H1 (cell line): ENCODE measurements around the gene TLR5. TPM values are rescaled to one million over a fixed set of nuclear protein-coding genes. Genes with fewer than 3 reads are reported as not detected.

Source experiments
- CTCF ChIA-PET: fragments of 300-600 bp; sonication (Branson Sonifier 250); formaldehyde crosslinking; loops from one replicate; lab custom pipeline; 2021; ENCODE audit not compliant: partially characterized antibody; lab: Charles Lee
- POLR2A ChIA-PET: fragments of 300-600 bp; sonication (Branson Sonifier 250); formaldehyde crosslinking; loops from one replicate; lab custom pipeline; 2021; ENCODE audit warnings: inconsistent platforms; ENCODE audit not compliant: partially characterized antibody; lab: Charles Lee
- DNase-seq, 2 experiments: peaks; one replicate each; pipeline versions ENCODE4 v3.0.0 to v3.0.0-alpha.2; 2010 to 2022; ENCODE audit warnings: low spot score in 2 of 2, low read depth in 1 of 2, mixed read lengths in 1 of 2
- FAIRE-seq: peaks from 2 replicates; lab custom pipeline; 2011; peaks lifted over from hg19 to GRCh38; lab: Jason Lieb, UNC
- H2AFZ ChIP-seq: 2 replicates; pipeline ENCODE4 v1.8.1; 2012; ENCODE audit warnings: low read length, inconsistent platforms
- H2AK5ac ChIP-seq: 2 replicates; pipeline ENCODE4 v1.6.1; 2013; ENCODE audit warnings: low read depth, low read length
- H2BK120ac ChIP-seq: replicated peaks from 2 replicates; pipeline ENCODE3; 2013; ENCODE audit warnings: low read depth, low read length, inconsistent platforms
- H2BK12ac ChIP-seq: 2 replicates; pipeline ENCODE4 v1.6.1; 2013; ENCODE audit warnings: low read depth, low read length
- H2BK15ac ChIP-seq: 2 replicates; pipeline ENCODE4 v1.6.1; 2013; ENCODE audit warnings: low read length
- H2BK20ac ChIP-seq: 2 replicates; pipeline ENCODE4 v1.6.1; 2013; ENCODE audit warnings: low read length
- H2BK5ac ChIP-seq: 2 replicates; pipeline ENCODE4 v1.6.1; 2013; ENCODE audit warnings: low read depth, low read length
- H3K14ac ChIP-seq: 2 replicates; pipeline ENCODE4 v1.6.1; 2013; ENCODE audit warnings: inconsistent platforms; ENCODE audit not compliant: insufficient read length
- H3K18ac ChIP-seq: 2 replicates; pipeline ENCODE4 v1.6.1; 2013; ENCODE audit warnings: low read length; ENCODE audit errors: extremely low read depth
- H3K23ac ChIP-seq: 2 replicates; pipeline ENCODE4 v1.6.1; 2013; ENCODE audit warnings: inconsistent platforms; ENCODE audit not compliant: insufficient read length
- H3K23me2 ChIP-seq: 2 replicates; pipeline ENCODE4 v1.6.1; 2013; ENCODE audit warnings: low read depth, low read length
- H3K27ac ChIP-seq: 2 replicates; pipeline ENCODE4 v1.6.1; 2011; ENCODE audit warnings: low read depth, low read length, inconsistent platforms
- H3K27me3 ChIP-seq, 4 experiments: replicated peaks in 1 of 4; 1 replicate in 1 of 4; 2 replicates in 3 of 4; pipeline versions ENCODE4 v1.6.1 to v1.8.1; 2011 to 2013; ENCODE audit warnings: low read length in 3 of 4, mild to moderate bottlenecking in 3 of 4, inconsistent platforms in 2 of 4, mixed read lengths in 2 of 4, moderate library complexity in 1 of 4; ENCODE audit not compliant: control insufficient read depth in 3 of 4, insufficient read depth in 3 of 4; ENCODE audit errors: extremely low read depth in 1 of 4
- H3K36me3 ChIP-seq, 4 experiments: 2 replicates each; pipeline versions ENCODE4 v1.6.1 to v1.8.1; 2011 to 2013; ENCODE audit warnings: mild to moderate bottlenecking in 4 of 4, low read length in 3 of 4, moderate library complexity in 2 of 4, control low read depth in 1 of 4, inconsistent platforms in 1 of 4; ENCODE audit not compliant: insufficient read depth in 4 of 4, control insufficient read depth in 2 of 4
- H3K4ac ChIP-seq: replicated peaks from 2 replicates; pipeline ENCODE3; 2013; ENCODE audit warnings: low read length, low read depth, mixed read lengths, inconsistent platforms; ENCODE audit not compliant: insufficient read length
- H3K4me1 ChIP-seq, 4 experiments: replicated peaks in 1 of 4; 1 replicate in 1 of 4; 2 replicates in 3 of 4; pipeline versions ENCODE4 v1.6.1 to v1.8.1; 2011 to 2013; ENCODE audit warnings: low read length in 3 of 4, inconsistent platforms in 2 of 4, mixed read lengths in 1 of 4; ENCODE audit not compliant: insufficient read depth in 4 of 4, control insufficient read depth in 3 of 4
- H3K4me2 ChIP-seq, 2 experiments: 2 replicates each; pipeline versions ENCODE4 v1.6.1 to v1.8.1; 2011 to 2013; ENCODE audit warnings: low read depth in 2 of 2, low read length in 2 of 2, control low read depth in 1 of 2, inconsistent platforms in 1 of 2, mild to moderate bottlenecking in 1 of 2; ENCODE audit not compliant: insufficient read depth in 1 of 2
- H3K4me3 ChIP-seq, 4 experiments: fragments of 200-600, 300-600 bp in 1 of 4; sonication (generic), shearing (Covaris generic), sonication (Bioruptor Twin) in 1 of 4; 2 replicates each; pipeline versions ENCODE4 v1.5.1 to v1.8.1; 2011 to 2016; ENCODE audit warnings: low read length in 4 of 4, low read depth in 3 of 4, control low read depth in 2 of 4, inconsistent platforms in 2 of 4, mild to moderate bottlenecking in 2 of 4, mixed read lengths in 1 of 4, moderate library complexity in 1 of 4; ENCODE audit not compliant: insufficient read depth in 2 of 4; ENCODE audit errors: extremely low read depth in 1 of 4
- H3K56ac ChIP-seq: replicated peaks from 2 replicates; pipeline ENCODE3; 2013; ENCODE audit warnings: low read depth, mild to moderate bottlenecking, mixed read lengths, low read length, inconsistent platforms; ENCODE audit not compliant: insufficient read length
- H3K79me1 ChIP-seq: 2 replicates; pipeline ENCODE4 v1.6.1; 2013; ENCODE audit warnings: low read depth, low read length, control low read depth
- H3K79me2 ChIP-seq, 2 experiments: 2 replicates each; pipeline versions ENCODE4 v1.6.1 to v1.8.1; 2012 to 2013; ENCODE audit warnings: low read length in 2 of 2, mild to moderate bottlenecking in 2 of 2, inconsistent platforms in 1 of 2; ENCODE audit not compliant: insufficient read depth in 2 of 2, control insufficient read depth in 1 of 2
- H3K9ac ChIP-seq, 4 experiments: replicated peaks in 1 of 4; 1 replicate in 1 of 4; 2 replicates in 3 of 4; pipeline versions ENCODE4 v1.6.1 to v1.8.1; 2011 to 2013; ENCODE audit warnings: low read depth in 3 of 4, low read length in 3 of 4, control low read depth in 2 of 4, mild to moderate bottlenecking in 2 of 4, moderate library complexity in 2 of 4, inconsistent platforms in 1 of 4; ENCODE audit errors: extremely low read depth in 1 of 4
- H3K9me3 ChIP-seq, 2 experiments: 2 replicates each; pipeline versions ENCODE4 v1.6.1 to v1.8.1; 2012 to 2013; ENCODE audit warnings: mild to moderate bottlenecking in 2 of 2, moderate library complexity in 2 of 2, control low read depth in 1 of 2, inconsistent platforms in 1 of 2, low read depth in 1 of 2, low read length in 1 of 2, mixed read lengths in 1 of 2; ENCODE audit not compliant: insufficient read depth in 2 of 2
- H4K20me1 ChIP-seq, 2 experiments: replicated peaks in 1 of 2; 2 replicates each; pipeline versions ENCODE3 to v1.8.1; 2011 to 2013; ENCODE audit warnings: inconsistent platforms in 2 of 2, low read length in 2 of 2, mild to moderate bottlenecking in 1 of 2; ENCODE audit not compliant: insufficient read depth in 2 of 2, control insufficient read depth in 1 of 2
- H4K5ac ChIP-seq: 2 replicates; pipeline ENCODE4 v1.6.1; 2013; ENCODE audit warnings: low read length, low read depth, mixed read lengths, inconsistent platforms; ENCODE audit not compliant: insufficient read length
- H4K8ac ChIP-seq: 2 replicates; pipeline ENCODE4 v1.8.0; 2013; ENCODE audit warnings: mild to moderate bottlenecking, moderate library complexity, low read length, inconsistent platforms; ENCODE audit not compliant: insufficient read depth; ENCODE audit errors: extremely low read depth
- H4K91ac ChIP-seq: replicated peaks from 2 replicates; pipeline ENCODE3; 2013; ENCODE audit warnings: low read length, mixed read lengths, inconsistent platforms; ENCODE audit not compliant: insufficient read length
- WGBS, 2 experiments: shearing (Covaris generic) in 1 of 2; methylation state at CpG; one replicate each; pipeline versions ENCODE4 v1.1.6 to v1.1.7; 2013 to 2015; ENCODE audit warnings: low lambda C conversion rate in 2 of 2, mixed read lengths in 2 of 2, inconsistent platforms in 1 of 2, low coverage in 1 of 2, missing lambda C conversion rate in 1 of 2; ENCODE audit not compliant: insufficient replicate concordance in 2 of 2, insufficient coverage in 1 of 2, insufficient read length in 1 of 2; ENCODE audit errors: extremely low coverage in 1 of 2, missing lambda C conversion rate in 1 of 2; 5-methylcytosine and 5-hydroxymethylcytosine counted together
- polyA plus RNA-seq, 7 experiments: library from polyadenylated mRNA; depleted of rRNA in 3 of 7; stranded (reverse) in 5 of 7; unstranded in 2 of 7; fragments of >200 nt in 5 of 7; fragments of 200-250 nt in 2 of 7; gene quantifications; 1 replicate in 5 of 7; 2 replicates in 1 of 7; 4 replicates in 1 of 7; pipeline versions ENCODE4 v1.2.1 to v1.2.3, GENCODE V29; 2011 to 2013; ENCODE audit warnings: missing spikeins in 2 of 7, mixed read lengths in 2 of 7
- total RNA-seq: library from RNA; stranded (reverse); fragmentation: NEBNext Ultra II Directional; extraction: Animal tissue kit (Norgen Biotek cat#: 25700); gene quantifications from 2 replicates; pipeline ENCODE4 v1.2.1, GENCODE V29; 2021

The TLR5 gene
- total and polyA plus RNA-seq, 2 of the 8 experiments (the other 6 are each of a cell fraction or from before 2014, with no cell fraction given), result 0.35 to 0.74 TPM

- Histone ChIP-seq H4K91ac (no peak overlapping the region), H4K5ac (no peak overlapping the region), H2AK5ac (no peak overlapping the region), H3K14ac (no peak overlapping the region), H2BK12ac (no peak overlapping the region), H3K23ac (no peak overlapping the region), H3K27me3 (no peaks in the 10 kb centered on the region), H2BK120ac (no peak overlapping the region), H3K27ac (no peak overlapping the region), H3K4ac (no peak overlapping the region), H3K56ac (no peak overlapping the region), H3K23me2 (no peaks in the 10 kb centered on the region), H3K4me3 (no peak overlapping the region), H2AFZ (no peak overlapping the region), H3K36me3 (no peaks in the 10 kb centered on the region), H3K4me1 (peaks cover 0 to 3% (median under 1%) of the 10 kb centered on the region in 4 experiments; a peak in 2 of 7 replicates), H4K8ac (no peak overlapping the region), H3K9ac (no peak overlapping the region), H3K9me3 (no peaks in the 10 kb centered on the region), H3K79me2 (no peaks in the 10 kb centered on the region), H3K79me1 (no peaks in the 10 kb centered on the region), H3K4me2 (no peak overlapping the region), H4K20me1 (no peaks in the 10 kb centered on the region), H2BK20ac (no peak overlapping the region), H3K18ac (no peak overlapping the region), H2BK15ac (no peak overlapping the region), H2BK5ac (no peak overlapping the region)
- FAIRE-seq (no peak), DNase-seq (no peak)
- 90% methylated on average over 9 of the region's 9 CpGs; no CpG with 5 or more reads in 1 of the 2 experiments for WGBS, 2 experiments
- CTCF ChIA-PET, result interaction anchor here (0.6 kb wide), 2 partner anchors 47 to 390 kb away, joined by 3 to 5 read pairs; no protein-coding TSS in a partner anchor
- POLR2A ChIA-PET, result no interaction called here
Observed at GRCh38 chr1:223183268-223183862, 40.3 kb upstream of the TLR5 start.
